GM18873 (cell line): ENCODE results near the gene CHMP3.
A peak's percentile ranks its signal among the peaks of the same experiment; 100 is the strongest.
"Not testable (repeated sequence)": the region's sequence is repeated elsewhere in the genome, so short reads cannot be mapped to it uniquely, and the experiment has no call there.

Experiments
- ATAC-seq: cut with Tn5 transposase; IDR thresholded peaks from one replicate; pipeline ENCODE4 v1.9.1; 2021; ENCODE audit warnings: mild to moderate bottlenecking, moderate library complexity, moderate number of reproducible peaks; ENCODE audit not compliant: unreplicated experiment, low FRiP score

CHMP3 gene

DNA sequence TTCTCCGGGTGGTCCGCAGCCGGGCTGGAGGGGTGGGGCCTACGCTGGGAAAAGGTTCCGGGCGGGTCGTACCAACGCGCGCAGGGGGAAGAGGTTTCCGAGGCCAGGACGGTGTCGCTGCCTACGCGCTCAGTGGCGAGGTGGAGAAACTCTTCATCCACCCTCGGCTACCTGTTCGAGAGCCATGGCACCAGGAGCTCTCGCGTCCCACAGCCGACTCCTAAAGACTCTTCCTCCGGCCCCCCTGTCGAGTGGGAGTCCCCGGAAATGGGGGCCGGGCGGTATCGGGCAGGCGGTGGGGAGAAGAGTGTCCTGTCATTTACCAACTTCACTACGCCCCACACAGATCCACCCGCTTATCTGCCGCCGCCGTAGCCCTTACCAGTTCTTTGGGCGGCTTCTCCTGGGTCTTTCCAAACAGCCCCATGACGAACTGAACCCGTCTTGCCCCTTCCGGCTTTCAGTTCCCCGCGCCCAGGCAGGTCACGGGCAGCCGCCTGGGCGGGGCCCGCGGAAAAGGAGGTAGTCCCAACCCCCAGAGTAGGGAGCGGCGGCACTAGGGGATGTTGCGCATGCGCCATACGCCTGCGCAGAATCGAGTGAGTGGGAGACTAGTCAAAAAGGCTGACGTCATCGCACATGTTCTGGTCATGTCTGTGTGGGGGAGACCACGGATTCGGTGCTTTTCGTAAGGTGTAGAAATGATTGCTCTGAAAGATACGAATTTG, at the start of gene CHMP3:
CHMP3 (minus strand) TSS at position 522 of the 728 bp plus-strand sequence; CDS start at position 427, 95 bp downstream.
- peak; percentile 86 for ATAC-seq

GRCh38 chr2:86610871-86611270, 47.6 kb upstream of the CHMP3 start:
- no peak for ATAC-seq

DNA sequence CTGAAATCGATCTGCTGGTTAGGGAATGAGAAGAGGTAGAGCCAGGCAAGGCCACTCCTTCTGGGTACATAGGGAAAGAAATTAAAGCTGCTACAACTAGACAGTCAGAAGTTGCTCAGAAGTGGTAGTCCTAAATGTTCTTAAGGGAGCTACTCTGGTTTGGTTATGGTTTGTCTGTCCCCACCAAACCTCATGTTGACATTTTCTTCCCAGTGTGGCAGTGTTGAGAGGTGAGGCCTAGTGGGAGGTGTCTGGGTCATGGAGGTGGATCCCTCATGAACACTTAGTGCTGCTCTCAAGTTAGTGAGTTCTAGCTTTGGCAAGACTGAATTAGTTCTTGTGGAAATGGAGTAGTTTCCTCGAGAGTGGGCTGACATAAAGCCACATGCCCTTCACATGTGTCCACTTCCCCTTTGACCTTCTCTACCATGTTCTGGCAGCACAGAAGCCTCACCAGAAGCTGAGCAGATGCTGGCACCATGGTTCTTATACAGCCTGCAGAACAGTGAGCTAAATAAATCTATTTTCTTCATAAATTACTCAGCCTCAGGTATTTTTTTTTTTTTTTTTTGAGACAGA, 45.7 kb upstream of the CHMP3 start:
- ATAC-seq: no peak

- ATAC-seq: no peak
Measured at GRCh38 chr2:86603905-86604304, 40.7 kb upstream of the CHMP3 start.

DNA sequence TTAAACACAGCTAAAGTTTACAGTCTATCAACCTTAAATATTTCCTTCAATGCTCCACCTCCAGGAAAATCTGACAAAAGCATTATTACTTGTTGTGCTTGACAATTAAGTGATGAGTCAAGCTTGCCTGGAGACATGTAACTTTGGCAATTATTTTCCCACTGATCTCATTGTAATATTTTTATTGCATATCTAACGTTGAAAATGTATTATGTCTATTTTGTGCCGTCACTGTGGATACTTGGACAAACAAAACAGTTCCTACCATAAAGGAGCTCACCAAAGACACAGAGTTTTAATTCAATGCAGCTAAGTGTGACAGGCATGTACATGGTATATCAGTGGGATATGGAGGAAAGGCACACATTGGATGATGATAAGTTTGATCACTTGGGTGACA, 35.7 kb upstream of the CHMP3 start:
- ATAC-seq: no peak

DNA sequence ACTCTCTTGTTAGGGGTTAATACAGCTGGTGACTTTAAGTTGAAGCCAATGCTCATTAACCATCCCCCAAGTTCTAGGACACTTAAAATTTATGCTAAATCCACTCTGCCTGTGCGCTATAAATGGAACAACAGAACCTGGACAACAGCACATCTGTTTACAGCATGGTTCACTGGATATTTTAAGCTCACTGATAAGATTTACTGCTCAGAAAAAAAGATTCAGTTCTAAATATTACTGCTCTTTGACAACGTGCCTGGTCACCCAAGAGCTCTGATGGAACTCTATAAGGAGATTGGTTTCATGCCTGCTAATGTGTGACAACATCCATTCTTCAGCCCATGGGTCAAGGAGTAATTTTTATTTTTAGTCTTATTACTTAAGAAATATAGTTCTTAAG, 32.9 kb upstream of the CHMP3 start:
- no peak for ATAC-seq

GRCh38 chr2:86593266-86593665, 30.0 kb upstream of the CHMP3 start:
- ATAC-seq: no peak

DNA sequence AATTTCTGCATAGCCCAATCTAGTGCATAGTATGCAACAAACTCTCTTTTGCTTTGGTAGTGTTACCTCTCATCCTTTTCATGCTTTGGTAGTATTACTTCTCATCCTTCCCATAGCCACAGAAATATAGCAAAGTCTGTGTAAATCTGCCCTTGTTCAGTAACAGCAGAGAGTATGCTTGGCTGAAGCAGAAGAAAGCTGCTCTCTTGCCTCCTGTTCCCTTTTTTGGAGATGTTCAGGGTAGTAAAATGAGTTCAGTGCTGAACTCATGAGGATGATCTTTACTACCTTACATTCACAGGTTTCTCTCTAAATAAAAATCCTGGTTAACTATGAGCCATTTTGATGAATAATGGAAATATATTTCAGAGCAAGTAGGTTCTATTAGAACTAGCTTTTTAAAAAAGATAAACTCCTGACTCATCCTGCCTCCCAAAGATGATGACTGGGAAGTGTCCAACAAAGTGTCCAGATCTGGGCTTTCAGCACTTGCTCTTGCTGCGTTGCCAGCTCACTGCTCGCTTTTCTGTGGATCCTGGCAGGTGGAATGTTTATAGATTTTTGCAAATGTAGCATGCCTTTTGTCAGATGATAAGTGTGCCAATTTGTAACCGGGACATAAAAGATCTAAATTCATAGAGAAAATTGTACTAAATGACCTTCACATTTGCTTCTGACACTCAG, 29.4 kb upstream of the CHMP3 start:
- ATAC-seq: no peak

- not testable (repeated sequence) for ATAC-seq
Measured at GRCh38 chr2:86589701-86590100, 26.5 kb upstream of the CHMP3 start.

DNA sequence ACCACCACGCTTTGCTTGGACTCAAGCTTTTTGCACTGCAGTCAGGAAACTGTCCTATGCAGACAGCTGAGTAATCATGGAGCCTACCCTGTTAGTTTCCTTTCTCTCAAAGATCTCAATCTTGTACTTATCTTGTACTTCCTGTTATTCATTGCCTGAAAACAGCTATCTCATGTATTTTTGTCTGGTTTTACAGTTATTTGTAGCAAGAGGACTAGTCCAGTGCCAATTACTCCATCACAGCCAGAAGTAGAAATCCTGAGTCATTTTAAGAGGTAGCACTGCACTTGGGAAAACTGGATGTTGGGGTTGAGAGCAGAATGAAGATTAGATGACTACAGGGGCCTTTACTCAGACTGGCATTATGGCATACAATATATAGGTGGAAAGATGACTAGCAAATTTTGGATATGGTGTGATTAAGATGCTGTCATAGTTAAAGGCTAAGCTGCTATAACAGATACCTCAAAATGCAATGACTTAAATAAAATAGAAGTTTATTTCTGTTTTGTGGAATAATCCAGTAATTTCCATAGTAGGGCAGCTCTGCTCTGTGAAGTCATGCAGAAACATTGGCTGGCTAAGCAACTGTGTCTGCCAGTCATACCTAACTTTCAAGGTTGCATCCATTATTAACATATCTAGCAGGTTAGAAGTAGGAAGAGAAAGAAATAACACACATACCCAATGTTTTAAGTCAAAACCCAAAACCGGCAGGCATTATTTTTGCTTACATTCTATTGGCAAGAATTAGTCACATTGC, 21.1 kb upstream of the CHMP3 start:
- no peak for ATAC-seq

DNA sequence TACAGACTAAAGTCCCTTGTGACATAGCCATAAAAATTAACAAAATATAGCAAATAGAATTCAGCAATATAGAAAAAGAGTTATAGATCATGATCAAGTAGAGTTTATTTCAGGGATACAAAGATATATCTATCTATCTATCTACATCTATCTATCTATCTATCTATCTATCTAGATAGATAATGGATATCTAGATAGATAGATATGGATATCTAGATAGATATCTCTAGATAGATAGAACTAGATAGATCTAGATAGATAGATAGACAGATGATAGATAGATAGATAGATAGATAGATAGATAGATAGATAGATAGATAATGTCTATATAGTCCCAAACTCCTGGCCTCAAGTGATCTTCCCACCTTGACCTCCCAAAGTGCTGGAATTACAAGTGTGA, 17.3 kb upstream of the CHMP3 start:
- no peak for ATAC-seq

DNA sequence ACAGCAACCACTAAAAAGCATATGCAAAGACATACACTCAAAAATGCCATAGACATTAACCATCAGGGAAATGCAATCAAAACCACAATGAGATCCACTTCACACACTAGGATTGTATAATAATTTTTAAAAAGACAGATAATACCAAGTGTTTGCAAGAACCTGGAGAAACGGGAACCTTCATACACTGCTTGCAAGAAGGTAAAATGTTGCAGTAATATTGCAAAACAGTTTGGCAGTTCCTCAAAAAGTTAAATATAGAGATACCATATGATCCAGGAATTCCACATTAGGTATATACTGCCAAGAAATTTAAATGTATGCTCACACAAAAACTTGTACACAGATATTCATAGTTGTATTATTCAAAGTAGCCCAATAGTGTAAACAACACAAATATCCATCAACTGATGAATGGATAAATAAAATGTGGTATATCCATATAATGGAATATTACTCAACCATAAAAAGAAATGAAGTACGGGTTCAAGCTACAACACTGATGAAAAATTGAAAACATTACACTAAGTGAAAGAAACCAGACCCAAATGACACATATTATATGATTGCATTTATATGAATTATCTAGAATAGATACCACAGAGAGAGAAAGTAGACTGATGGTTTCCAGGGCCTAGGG, 14.7 kb upstream of the CHMP3 start:
- no peak for ATAC-seq

DNA sequence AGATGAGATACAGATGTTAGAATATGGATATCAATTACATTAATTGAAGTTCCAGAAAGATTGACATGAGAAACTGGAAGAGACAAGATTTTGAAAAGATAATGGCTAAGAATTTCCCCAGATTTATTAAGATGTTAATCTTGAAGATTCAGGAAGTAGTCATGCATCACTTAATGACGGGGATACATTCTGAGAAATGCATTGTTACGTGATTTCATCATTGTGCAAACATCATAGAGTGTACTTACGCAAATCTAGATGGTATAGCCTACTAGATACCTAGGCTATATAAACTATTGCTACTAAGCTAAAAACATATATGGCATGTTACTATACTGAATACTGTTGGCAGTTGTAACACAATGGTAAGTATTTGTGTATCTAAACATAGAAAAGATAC, 6.8 kb upstream of the CHMP3 start:
- ATAC-seq: no peak

GRCh38 chr2:86566821-86567190, 3.6 kb upstream of the CHMP3 start:
- ATAC-seq: no peak

GRCh38 chr2:86566158-86566820, 3.0 kb upstream of the CHMP3 start:
- no peak for ATAC-seq

GRCh38 chr2:86563650-86564061, 413 bp upstream of the CHMP3 start:
- ATAC-seq: peak; percentile 3

GRCh38 chr2:86562485-86562921, 740 bp downstream of the CHMP3 start:
- ATAC-seq: peak; percentile 4

- ATAC-seq: no peak
Measured at GRCh38 chr2:86557836-86558235, 5.4 kb downstream of the CHMP3 start.

GRCh38 chr2:86556508-86556907, 6.7 kb downstream of the CHMP3 start:
- ATAC-seq: no peak

- no peak for ATAC-seq
Measured at GRCh38 chr2:86552889-86553288, 10.4 kb downstream of the CHMP3 start.
